ENCODE measurements around the gene PDE8A. TPM values are rescaled to one million over a fixed set of nuclear protein-coding genes. Genes with fewer than 3 reads are reported as not detected.

PDE8A gene
- total RNA-seq, 1 experiment from 2014 or later: 40.0 TPM

DNA sequence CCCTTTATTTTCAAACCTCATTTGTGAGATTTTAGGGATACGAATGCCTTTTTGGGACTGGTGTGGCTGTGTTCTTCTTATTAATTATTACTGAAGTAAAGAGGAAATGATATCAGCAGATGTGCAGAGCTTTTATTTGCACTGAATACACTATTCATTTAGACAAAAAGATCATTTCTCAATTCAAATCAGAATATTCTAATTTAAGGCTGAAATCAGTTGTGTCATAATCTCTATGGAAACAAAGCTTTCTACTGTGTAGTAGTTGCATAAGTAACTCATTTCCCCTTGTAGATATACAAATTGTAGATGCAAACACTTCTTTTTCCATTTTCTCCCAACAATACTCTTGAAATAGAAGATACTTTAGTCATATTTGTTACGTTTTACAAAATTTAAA lies 56.0 kb downstream of the PDE8A start:
- TF ChIP-seq, protein P1, sequence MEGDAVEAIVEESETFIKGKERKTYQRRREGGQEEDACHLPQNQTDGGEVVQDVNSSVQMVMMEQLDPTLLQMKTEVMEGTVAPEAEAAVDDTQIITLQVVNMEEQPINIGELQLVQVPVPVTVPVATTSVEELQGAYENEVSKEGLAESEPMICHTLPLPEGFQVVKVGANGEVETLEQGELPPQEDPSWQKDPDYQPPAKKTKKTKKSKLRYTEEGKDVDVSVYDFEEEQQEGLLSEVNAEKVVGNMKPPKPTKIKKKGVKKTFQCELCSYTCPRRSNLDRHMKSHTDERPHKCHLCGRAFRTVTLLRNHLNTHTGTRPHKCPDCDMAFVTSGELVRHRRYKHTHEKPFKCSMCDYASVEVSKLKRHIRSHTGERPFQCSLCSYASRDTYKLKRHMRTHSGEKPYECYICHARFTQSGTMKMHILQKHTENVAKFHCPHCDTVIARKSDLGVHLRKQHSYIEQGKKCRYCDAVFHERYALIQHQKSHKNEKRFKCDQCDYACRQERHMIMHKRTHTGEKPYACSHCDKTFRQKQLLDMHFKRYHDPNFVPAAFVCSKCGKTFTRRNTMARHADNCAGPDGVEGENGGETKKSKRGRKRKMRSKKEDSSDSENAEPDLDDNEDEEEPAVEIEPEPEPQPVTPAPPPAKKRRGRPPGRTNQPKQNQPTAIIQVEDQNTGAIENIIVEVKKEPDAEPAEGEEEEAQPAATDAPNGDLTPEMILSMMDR (IDR thresholded peaks at IDR 0.05): no peak
- no peak for TF ChIP-seq TCF7L2 (IDR thresholded peaks at IDR 0.05; ENCODE audit: low read depth, low read length)
- TF ChIP-seq SIN3A (IDR thresholded peaks at IDR 0.05; ENCODE audit: borderline replicate concordance, insufficient read depth, low read depth, low read length): no peak
- TF ChIP-seq, protein P2, sequence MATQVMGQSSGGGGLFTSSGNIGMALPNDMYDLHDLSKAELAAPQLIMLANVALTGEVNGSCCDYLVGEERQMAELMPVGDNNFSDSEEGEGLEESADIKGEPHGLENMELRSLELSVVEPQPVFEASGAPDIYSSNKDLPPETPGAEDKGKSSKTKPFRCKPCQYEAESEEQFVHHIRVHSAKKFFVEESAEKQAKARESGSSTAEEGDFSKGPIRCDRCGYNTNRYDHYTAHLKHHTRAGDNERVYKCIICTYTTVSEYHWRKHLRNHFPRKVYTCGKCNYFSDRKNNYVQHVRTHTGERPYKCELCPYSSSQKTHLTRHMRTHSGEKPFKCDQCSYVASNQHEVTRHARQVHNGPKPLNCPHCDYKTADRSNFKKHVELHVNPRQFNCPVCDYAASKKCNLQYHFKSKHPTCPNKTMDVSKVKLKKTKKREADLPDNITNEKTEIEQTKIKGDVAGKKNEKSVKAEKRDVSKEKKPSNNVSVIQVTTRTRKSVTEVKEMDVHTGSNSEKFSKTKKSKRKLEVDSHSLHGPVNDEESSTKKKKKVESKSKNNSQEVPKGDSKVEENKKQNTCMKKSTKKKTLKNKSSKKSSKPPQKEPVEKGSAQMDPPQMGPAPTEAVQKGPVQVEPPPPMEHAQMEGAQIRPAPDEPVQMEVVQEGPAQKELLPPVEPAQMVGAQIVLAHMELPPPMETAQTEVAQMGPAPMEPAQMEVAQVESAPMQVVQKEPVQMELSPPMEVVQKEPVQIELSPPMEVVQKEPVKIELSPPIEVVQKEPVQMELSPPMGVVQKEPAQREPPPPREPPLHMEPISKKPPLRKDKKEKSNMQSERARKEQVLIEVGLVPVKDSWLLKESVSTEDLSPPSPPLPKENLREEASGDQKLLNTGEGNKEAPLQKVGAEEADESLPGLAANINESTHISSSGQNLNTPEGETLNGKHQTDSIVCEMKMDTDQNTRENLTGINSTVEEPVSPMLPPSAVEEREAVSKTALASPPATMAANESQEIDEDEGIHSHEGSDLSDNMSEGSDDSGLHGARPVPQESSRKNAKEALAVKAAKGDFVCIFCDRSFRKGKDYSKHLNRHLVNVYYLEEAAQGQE (IDR thresholded peaks at IDR 0.05; ENCODE audit: insufficient read depth in 1 of 2, low read depth in 2 of 2, low read length in 1 of 2): no peak
- TF ChIP-seq POLR2AphosphoS5 (IDR thresholded peaks at IDR 0.05; ENCODE audit: low read depth, low read length): no peak
- Histone ChIP-seq H3K27ac (ENCODE audit: low read length) (no peak overlapping the region), H3K27me3 (ENCODE audit: control insufficient read depth, insufficient read depth, low read length) (no peaks in the 10 kb centered on the region), H3K4me3 (ENCODE audit: low read depth in 2 of 2, low read length in 2 of 2) (no peak overlapping the region), H3K36me3 (ENCODE audit: control insufficient read depth, insufficient read depth, low read length) (no peaks in the 10 kb centered on the region), H3K4me1 (ENCODE audit: control insufficient read depth, insufficient read depth, low read length) (no peaks in the 10 kb centered on the region), H3K9me3 (ENCODE audit: control insufficient read depth, insufficient read depth, low read depth, low read length) (no peaks in the 10 kb centered on the region)
- DNase-seq (ENCODE audit: low read depth, low spot score) (no peak), ATAC-seq (no peak)
- BruUV-seq (replicated peaks): no TSS peak
- in situ Hi-C loops (cut with HindIII; ENCODE audit: low pct_unique_long_range_greater_than_20kb, low sequenced_read_pairs): no loop called here
- ChIA-PET POLR2A (no interaction called here), CTCF (no interaction called here)
- intact Hi-C loops (cut with micrococcal nuclease; ENCODE audit: unreplicated experiment): no loop called here

DNA sequence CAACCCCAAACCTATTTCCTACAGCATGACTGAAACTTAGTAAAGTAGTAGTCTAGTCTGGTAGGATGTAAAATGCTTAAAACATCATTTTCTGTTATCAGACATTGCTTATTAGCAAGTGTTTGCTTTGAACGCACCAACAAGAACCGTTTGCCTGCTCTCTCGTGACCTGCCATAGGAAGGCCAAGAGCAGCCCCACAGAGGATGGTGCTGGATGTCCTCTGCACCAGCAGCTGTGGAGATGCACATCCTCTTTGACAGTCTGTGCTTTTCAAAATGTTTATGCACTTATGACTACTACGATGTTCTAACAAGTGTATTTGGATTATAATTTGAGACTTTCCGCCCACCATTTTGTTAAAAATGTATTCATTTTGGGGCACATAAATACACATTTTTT lies 59.6 kb downstream of the PDE8A start:
- no peak overlapping the region for H3K4me3 ChIP-seq (ENCODE audit: low read depth in 2 of 2, low read length in 2 of 2)
- ChIA-PET CTCF (no interaction called here), POLR2A (no interaction called here)
- no TSS peak for BruUV-seq (replicated peaks)
- TF ChIP-seq, protein P2 (IDR thresholded peaks at IDR 0.05; ENCODE audit: insufficient read depth in 1 of 2, low read depth in 2 of 2, low read length in 1 of 2): no peak
- no peak for TF ChIP-seq POLR2AphosphoS5 (IDR thresholded peaks at IDR 0.05; ENCODE audit: low read depth, low read length)
- TF ChIP-seq SIN3A (IDR thresholded peaks at IDR 0.05; ENCODE audit: borderline replicate concordance, insufficient read depth, low read depth, low read length): no peak
- TF ChIP-seq, protein P1 (IDR thresholded peaks at IDR 0.05): no peak
- no peak for TF ChIP-seq TCF7L2 (IDR thresholded peaks at IDR 0.05; ENCODE audit: low read depth, low read length)
- H3K9me3 ChIP-seq (ENCODE audit: control insufficient read depth, insufficient read depth, low read depth, low read length): no peaks in the 10 kb centered on the region
- intact Hi-C loops (cut with micrococcal nuclease; ENCODE audit: unreplicated experiment) (no loop called here), in situ Hi-C loops (cut with HindIII; ENCODE audit: low pct_unique_long_range_greater_than_20kb, low sequenced_read_pairs) (no loop called here)
- no peaks in the 10 kb centered on the region for H3K27me3 ChIP-seq (ENCODE audit: control insufficient read depth, insufficient read depth, low read length)
- no peaks in the 10 kb centered on the region for H3K36me3 ChIP-seq (ENCODE audit: control insufficient read depth, insufficient read depth, low read length)
- ATAC-seq (no peak), DNase-seq (ENCODE audit: low read depth, low spot score) (no peak)
- no peaks in the 10 kb centered on the region for H3K4me1 ChIP-seq (ENCODE audit: control insufficient read depth, insufficient read depth, low read length)
- no peak overlapping the region for H3K27ac ChIP-seq (ENCODE audit: low read length)
